Panc1 (cell line): Measurements from ENCODE around the gene GCNA.

Experiments
- POLR2AphosphoS5 ChIP-seq: IDR thresholded peaks from 2 replicates; pipeline ENCODE4 v1.6.1; 2012; ENCODE audit warnings: mild to moderate bottlenecking, low read depth, low read length, moderate library complexity
- SIN3A ChIP-seq: IDR thresholded peaks from 2 replicates; pipeline ENCODE4 v1.6.1; 2012; ENCODE audit warnings: low read depth, mild to moderate bottlenecking, low read length, moderate library complexity, borderline replicate concordance; ENCODE audit not compliant: insufficient read depth
- TF ChIP-seq, protein P1 (sequence below): fragments of 450-650 bp; IDR thresholded peaks from 2 replicates; pipeline ENCODE4 v1.5.1; 2017; ENCODE audit warnings: mild to moderate bottlenecking

DNA sequence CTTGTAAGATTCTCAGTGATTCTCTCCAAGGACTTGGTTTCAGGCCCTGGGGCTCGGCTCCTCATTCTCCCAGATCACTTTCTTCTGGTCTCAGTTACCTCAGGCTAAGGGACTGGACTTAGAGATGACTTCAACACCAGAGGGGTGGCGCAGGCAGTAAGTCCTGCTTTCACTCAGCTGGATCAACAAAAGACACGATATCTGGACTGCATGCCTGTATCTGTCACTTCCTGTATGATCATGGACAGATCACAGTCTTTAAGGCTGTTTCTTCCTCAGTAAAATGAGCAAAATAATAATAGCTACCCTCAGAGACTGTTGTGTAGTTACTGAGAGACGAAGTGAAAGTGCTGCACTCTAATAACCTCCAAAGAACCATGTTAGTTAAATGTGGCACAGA is 59.6 kb downstream of the GCNA start:
- TF ChIP-seq, protein P1, sequence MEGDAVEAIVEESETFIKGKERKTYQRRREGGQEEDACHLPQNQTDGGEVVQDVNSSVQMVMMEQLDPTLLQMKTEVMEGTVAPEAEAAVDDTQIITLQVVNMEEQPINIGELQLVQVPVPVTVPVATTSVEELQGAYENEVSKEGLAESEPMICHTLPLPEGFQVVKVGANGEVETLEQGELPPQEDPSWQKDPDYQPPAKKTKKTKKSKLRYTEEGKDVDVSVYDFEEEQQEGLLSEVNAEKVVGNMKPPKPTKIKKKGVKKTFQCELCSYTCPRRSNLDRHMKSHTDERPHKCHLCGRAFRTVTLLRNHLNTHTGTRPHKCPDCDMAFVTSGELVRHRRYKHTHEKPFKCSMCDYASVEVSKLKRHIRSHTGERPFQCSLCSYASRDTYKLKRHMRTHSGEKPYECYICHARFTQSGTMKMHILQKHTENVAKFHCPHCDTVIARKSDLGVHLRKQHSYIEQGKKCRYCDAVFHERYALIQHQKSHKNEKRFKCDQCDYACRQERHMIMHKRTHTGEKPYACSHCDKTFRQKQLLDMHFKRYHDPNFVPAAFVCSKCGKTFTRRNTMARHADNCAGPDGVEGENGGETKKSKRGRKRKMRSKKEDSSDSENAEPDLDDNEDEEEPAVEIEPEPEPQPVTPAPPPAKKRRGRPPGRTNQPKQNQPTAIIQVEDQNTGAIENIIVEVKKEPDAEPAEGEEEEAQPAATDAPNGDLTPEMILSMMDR: no peak
- no peak for TF ChIP-seq POLR2AphosphoS5
- TF ChIP-seq SIN3A: no peak
